CD14-positive monocyte (primary cell): ENCODE data around the gene TTC39A. TPM values are rescaled to one million over a fixed set of nuclear protein-coding genes. Genes with fewer than 3 reads are reported as not detected.

ENCODE experiments used
- DNase-seq, 3 donors: peaks; one replicate each; pipeline ENCODE4 v3.0.0-alpha.2; 2011 to 2022
- H2AFZ ChIP-seq: 2 replicates; pipeline ENCODE4 v1.6.0; 2012; ENCODE audit warnings: mild to moderate bottlenecking, low read depth, low read length, inconsistent platforms; ENCODE audit not compliant: insufficient read depth, poor library complexity, severe bottlenecking
- H3K27ac ChIP-seq, 2 donors: 1 replicate in 1 of 2; 2 replicates in 1 of 2; pipeline ENCODE4 v1.5.1; 2012 to 2013; ENCODE audit warnings: low read length in 2 of 2, control low read depth in 1 of 2, inconsistent platforms in 1 of 2, low read depth in 1 of 2, mild to moderate bottlenecking in 1 of 2
- H3K27me3 ChIP-seq, 2 donors: one replicate each; pipeline versions ENCODE4 v1.6.0 to v1.6.1; 2011 to 2013; ENCODE audit warnings: low read length in 2 of 2; ENCODE audit not compliant: control insufficient read depth in 2 of 2, insufficient read depth in 2 of 2
- H3K36me3 ChIP-seq, 2 donors: replicated peaks in 1 of 2; 1 replicate in 1 of 2; 2 replicates in 1 of 2; pipeline versions ENCODE4 v1.5.1 to v1.6.1; 2012 to 2013; ENCODE audit warnings: low read length in 2 of 2, control low read depth in 1 of 2, inconsistent platforms in 1 of 2, mild to moderate bottlenecking in 1 of 2; ENCODE audit not compliant: insufficient read depth in 2 of 2, control insufficient read depth in 1 of 2
- H3K4me1 ChIP-seq, 2 donors: 1 replicate in 1 of 2; 2 replicates in 1 of 2; pipeline versions ENCODE4 v1.5.1 to v1.6.1; 2012 to 2013; ENCODE audit warnings: low read length in 2 of 2, control low read depth in 1 of 2, inconsistent platforms in 1 of 2, mild to moderate bottlenecking in 1 of 2, moderate library complexity in 1 of 2; ENCODE audit not compliant: insufficient read depth in 2 of 2, control insufficient read depth in 1 of 2
- H3K4me2 ChIP-seq: replicated peaks from 2 replicates; pipeline ENCODE3; 2012; ENCODE audit warnings: low read length, moderate library complexity, mild to moderate bottlenecking; ENCODE audit not compliant: poor library complexity, severe bottlenecking; ENCODE audit errors: extremely low read depth
- H3K4me3 ChIP-seq, 3 experiments: fragments of 200-600 bp in 1 of 3; sonication (generic) in 1 of 3; replicated peaks in 1 of 3; 1 replicate in 2 of 3; 2 replicates in 1 of 3; pipeline ENCODE4 v1.5.1; 2011 to 2013; ENCODE audit warnings: low read length in 3 of 3, mild to moderate bottlenecking in 3 of 3, control low read depth in 2 of 3, low read depth in 2 of 3, inconsistent platforms in 1 of 3, moderate library complexity in 1 of 3
- H3K79me2 ChIP-seq: 2 replicates; pipeline ENCODE4 v1.6.0; 2012; ENCODE audit warnings: mild to moderate bottlenecking, control low read depth, inconsistent platforms, low read length, moderate library complexity; ENCODE audit not compliant: insufficient read depth
- H3K9ac ChIP-seq: 2 replicates; pipeline ENCODE4 v1.6.0; 2017; ENCODE audit warnings: low read length, mild to moderate bottlenecking; ENCODE audit not compliant: insufficient read depth, poor library complexity, severe bottlenecking
- H3K9me3 ChIP-seq, 2 donors: replicated peaks in 1 of 2; 1 replicate in 1 of 2; 2 replicates in 1 of 2; pipeline versions ENCODE4 v1.5.1 to v1.6.1; 2012 to 2013; ENCODE audit warnings: low read length in 2 of 2, control low read depth in 1 of 2; ENCODE audit not compliant: control insufficient read depth in 1 of 2, insufficient read depth in 1 of 2
- H4K20me1 ChIP-seq: 2 replicates; pipeline ENCODE4 v1.6.0; 2012; ENCODE audit warnings: mild to moderate bottlenecking, low read length, control low read depth, moderate library complexity; ENCODE audit not compliant: insufficient read depth
- H3K27ac Mint-ChIP-seq, 7 donors: one replicate each; pipeline ENCODE4 v1.8.0; 2020; ENCODE audit warnings: mild to moderate bottlenecking in 7 of 7, mixed read lengths in 7 of 7, moderate library complexity in 6 of 7, inconsistent platforms in 2 of 7
- H3K27me3 Mint-ChIP-seq, 3 donors: one replicate each; pipeline ENCODE4 v1.8.0; 2021 to 2022; ENCODE audit warnings: low read depth in 3 of 3, mild to moderate bottlenecking in 3 of 3, mixed read lengths in 3 of 3, moderate library complexity in 3 of 3, inconsistent platforms in 1 of 3
- H3K36me3 Mint-ChIP-seq, 2 donors: one replicate each; pipeline ENCODE4 v1.8.0; 2020; ENCODE audit warnings: mixed read lengths in 2 of 2, inconsistent platforms in 1 of 2, mild to moderate bottlenecking in 1 of 2
- H3K4me1 Mint-ChIP-seq: one replicate; pipeline ENCODE4 v1.8.0; 2020; ENCODE audit warnings: mild to moderate bottlenecking, mixed read lengths
- H3K4me3 Mint-ChIP-seq, 2 donors: one replicate each; pipeline ENCODE4 v1.8.0; 2020; ENCODE audit warnings: mild to moderate bottlenecking in 2 of 2, mixed read lengths in 2 of 2, moderate library complexity in 1 of 2
- H3K9me3 Mint-ChIP-seq, 7 donors: one replicate each; pipeline ENCODE4 v1.8.0; 2020 to 2022; ENCODE audit warnings: mixed read lengths in 7 of 7, mild to moderate bottlenecking in 6 of 7, moderate library complexity in 6 of 7, inconsistent platforms in 2 of 7
- WGBS: methylation state at CpG from one replicate; pipeline ENCODE4 v1.1.5; 2013; ENCODE audit warnings: missing lambda C conversion rate; ENCODE audit not compliant: insufficient coverage; 5-methylcytosine and 5-hydroxymethylcytosine counted together
- intact Hi-C, 2 donors: fragments of 100-400 bp; cut with micrococcal nuclease; formaldehyde crosslinking; loops; one replicate each; pipeline versions ENCODE4 v1.15.0 to v1.15.1; 2023
- polyA plus RNA-seq, 3 donors: library from polyadenylated mRNA; depleted of rRNA in 1 of 3; unstranded in 2 of 3; stranded (reverse) in 1 of 3; fragments of 300-500 nt in 2 of 3; fragments of >200 nt in 1 of 3; fragmentation: Illumina TruSeq in 2 of 3; gene quantifications; 1 replicate in 2 of 3; 2 replicates in 1 of 3; pipeline ENCODE4 v1.2.3, GENCODE V29; 2012 to 2021
- TF ChIP-seq, protein P1 (sequence below): fragments of 200-600 bp; IDR thresholded peaks from one replicate; pipeline ENCODE4 v1.8.0; 2022; ENCODE audit warnings: antibody characterized with exemption, mild to moderate bottlenecking

TTC39A gene
- polyA plus RNA-seq, 3 donors = 0.16 TPM; not detected in 2

DNA sequence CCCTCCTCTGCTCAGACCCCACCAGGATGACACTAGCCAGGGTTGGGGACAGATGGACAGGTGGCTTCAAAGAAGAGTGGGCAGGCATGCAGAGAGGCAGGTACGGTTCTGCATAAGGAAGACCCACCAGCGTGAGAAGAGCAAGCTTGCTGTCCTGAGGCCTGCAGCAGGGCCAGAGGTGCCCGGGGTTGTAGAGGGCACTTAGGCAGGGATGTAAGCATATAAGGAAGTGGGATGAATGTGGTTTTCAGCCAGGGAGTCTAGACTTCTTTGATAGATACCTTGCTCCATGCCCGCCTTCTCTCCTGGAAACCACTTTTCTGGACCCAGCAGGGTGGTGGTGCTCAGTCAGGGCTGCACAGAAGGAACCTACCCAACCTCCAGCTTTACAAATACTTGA lies 1.4 kb downstream of the TTC39A start:
- Histone ChIP-seq H3K9me3 (no peaks in the 10 kb centered on the region), H3K79me2 (no peaks in the 10 kb centered on the region), H2AFZ (no peak overlapping the region), H3K36me3 (no peaks in the 10 kb centered on the region), H3K4me3 (no peak overlapping the region), H4K20me1 (no peaks in the 10 kb centered on the region), H3K9ac (no peak overlapping the region), H3K27ac (no peak overlapping the region), H3K4me1 (peaks cover 10 to 14% of the 10 kb centered on the region in 2 donors), H3K4me2 (no peak overlapping the region), H3K27me3 (peaks cover 11 to 18% of the 10 kb centered on the region in 2 donors)
- WGBS = 88% methylated on average over 3 of the region's 4 CpGs
- TF ChIP-seq, protein P1, sequence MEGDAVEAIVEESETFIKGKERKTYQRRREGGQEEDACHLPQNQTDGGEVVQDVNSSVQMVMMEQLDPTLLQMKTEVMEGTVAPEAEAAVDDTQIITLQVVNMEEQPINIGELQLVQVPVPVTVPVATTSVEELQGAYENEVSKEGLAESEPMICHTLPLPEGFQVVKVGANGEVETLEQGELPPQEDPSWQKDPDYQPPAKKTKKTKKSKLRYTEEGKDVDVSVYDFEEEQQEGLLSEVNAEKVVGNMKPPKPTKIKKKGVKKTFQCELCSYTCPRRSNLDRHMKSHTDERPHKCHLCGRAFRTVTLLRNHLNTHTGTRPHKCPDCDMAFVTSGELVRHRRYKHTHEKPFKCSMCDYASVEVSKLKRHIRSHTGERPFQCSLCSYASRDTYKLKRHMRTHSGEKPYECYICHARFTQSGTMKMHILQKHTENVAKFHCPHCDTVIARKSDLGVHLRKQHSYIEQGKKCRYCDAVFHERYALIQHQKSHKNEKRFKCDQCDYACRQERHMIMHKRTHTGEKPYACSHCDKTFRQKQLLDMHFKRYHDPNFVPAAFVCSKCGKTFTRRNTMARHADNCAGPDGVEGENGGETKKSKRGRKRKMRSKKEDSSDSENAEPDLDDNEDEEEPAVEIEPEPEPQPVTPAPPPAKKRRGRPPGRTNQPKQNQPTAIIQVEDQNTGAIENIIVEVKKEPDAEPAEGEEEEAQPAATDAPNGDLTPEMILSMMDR = no peak
- H3K36me3 Mint-ChIP-seq = peaks cover 2 to 9% of the 10 kb centered on the region in 2 donors
- no peak overlapping the region for H3K4me3 Mint-ChIP-seq
- H3K27me3 Mint-ChIP-seq = peaks cover 22 to 31% (median 25%) of the 10 kb centered on the region in 3 donors
- DNase-seq = no peak
- peaks cover 13% of the 10 kb centered on the region for H3K4me1 Mint-ChIP-seq
- intact Hi-C loops = no loop called here
- no peak overlapping the region for H3K27ac Mint-ChIP-seq
- peaks cover 0 to 7% (median 6%) of the 10 kb centered on the region in 7 donors for H3K9me3 Mint-ChIP-seq

DNA sequence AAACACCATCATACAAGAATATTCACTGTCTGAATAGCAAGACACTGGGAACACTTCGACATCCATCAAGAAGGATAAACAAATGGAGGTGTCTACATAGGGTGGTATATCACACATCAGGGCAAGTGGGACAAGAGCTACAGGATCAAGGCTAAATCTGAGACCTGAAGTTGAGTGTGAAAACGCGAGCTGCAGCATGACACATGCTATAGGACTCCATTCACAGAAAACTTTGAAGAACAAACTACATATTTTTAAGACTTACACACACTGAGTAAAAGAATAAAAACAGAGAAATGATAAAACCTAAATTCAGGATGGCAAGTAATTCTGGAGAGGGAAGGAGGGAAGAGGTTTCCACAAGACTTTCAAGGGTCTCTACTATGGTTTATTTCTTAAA lies 2.1 kb downstream of the TTC39A start:
- no peak overlapping the region for H3K27ac ChIP-seq
- DNase-seq = no peak
- H3K4me1 ChIP-seq = peaks cover 10 to 14% of the 10 kb centered on the region in 2 donors
- H2AFZ ChIP-seq = no peak overlapping the region
- no peak overlapping the region for H3K27ac Mint-ChIP-seq
- H3K4me2 ChIP-seq = no peak overlapping the region
- no peak overlapping the region for H3K9ac ChIP-seq
- H3K27me3 ChIP-seq = peaks cover 11 to 18% of the 10 kb centered on the region in 2 donors
- no peaks in the 10 kb centered on the region for H3K36me3 ChIP-seq
- H3K9me3 ChIP-seq = no peaks in the 10 kb centered on the region
- H3K27me3 Mint-ChIP-seq = peaks cover 22 to 31% (median 25%) of the 10 kb centered on the region in 3 donors
- peaks cover 13% of the 10 kb centered on the region for H3K4me1 Mint-ChIP-seq
- H4K20me1 ChIP-seq = no peaks in the 10 kb centered on the region
- H3K79me2 ChIP-seq = no peaks in the 10 kb centered on the region
- H3K4me3 ChIP-seq = no peak overlapping the region
- intact Hi-C loops = no loop called here
- peaks cover 2 to 9% of the 10 kb centered on the region in 2 donors for H3K36me3 Mint-ChIP-seq
- H3K9me3 Mint-ChIP-seq = peaks cover 0 to 7% (median 6%) of the 10 kb centered on the region in 7 donors
- WGBS = no CpG with 5 or more reads among the region's 3 CpGs
- TF ChIP-seq, protein P1 = no peak
- H3K4me3 Mint-ChIP-seq = no peak overlapping the region
